HL-60 (cell line): Measurements from ENCODE around the gene SMDT1.

Source experiments
- DNase-seq, 2 experiments: peaks; one replicate each; pipeline ENCODE4 v3.0.0-alpha.2; 2010 to 2020; ENCODE audit warnings: low read depth in 1 of 2, low spot score in 1 of 2
- H3K27ac ChIP-seq: fragments of 250-450 bp; sonication (Bioruptor Pico); replicated peaks from 2 replicates; pipeline ENCODE4 v1.5.1; 2020; ENCODE audit warnings: mild to moderate bottlenecking, moderate library complexity
- H3K27me3 ChIP-seq: fragments of 250-450 bp; sonication (Bioruptor Pico); 2 replicates; pipeline ENCODE4 v1.5.1; 2021; ENCODE audit warnings: mild to moderate bottlenecking, moderate library complexity; ENCODE audit not compliant: insufficient read depth, poor library complexity, severe bottlenecking
- H3K4me3 ChIP-seq: replicated peaks from 2 replicates; pipeline ENCODE4 v1.5.1; 2011; ENCODE audit warnings: mild to moderate bottlenecking, control low read depth, low read length; ENCODE audit not compliant: insufficient read depth
- CTCF ChIP-seq: IDR thresholded peaks from one replicate; pipeline ENCODE4 v1.5.1; 2011; ENCODE audit warnings: low read length, control low read depth, inconsistent platforms; ENCODE audit not compliant: insufficient read depth
- GABPA ChIP-seq: IDR thresholded peaks from 2 replicates; pipeline ENCODE4 v1.6.1; 2012; ENCODE audit warnings: low read depth
- POLR2AphosphoS5 ChIP-seq: IDR thresholded peaks from 2 replicates; pipeline ENCODE4 v1.6.1; 2012; ENCODE audit warnings: low read depth
- REST ChIP-seq: IDR thresholded peaks from 2 replicates; pipeline ENCODE4 v1.6.1; 2012; ENCODE audit warnings: low read depth; ENCODE audit not compliant: insufficient replicate concordance
- SPI1 ChIP-seq: IDR thresholded peaks from 2 replicates; pipeline ENCODE4 v1.6.1; 2012; ENCODE audit warnings: low read depth, mild to moderate bottlenecking, borderline replicate concordance

The SMDT1 gene

GRCh38 chr22:42072606-42073330 is 6.7 kb upstream of the SMDT1 start:
- TF ChIP-seq CTCF (no peak), POLR2AphosphoS5 (no peak), REST (no peak), GABPA (no peak), SPI1 (no peak)
- DNase-seq, result no peak
- Histone ChIP-seq H3K27ac (no peak overlapping the region), H3K27me3 (no peaks in the 10 kb centered on the region), H3K4me3 (no peak overlapping the region)

- Histone ChIP-seq H3K27ac (no peak overlapping the region), H3K27me3 (no peaks in the 10 kb centered on the region), H3K4me3 (no peak overlapping the region)
- DNase-seq, result no peak
- TF ChIP-seq GABPA, result no peak
- no peak for TF ChIP-seq REST
- TF ChIP-seq POLR2AphosphoS5, result no peak
- TF ChIP-seq CTCF, result no peak
- no peak for TF ChIP-seq SPI1
These were observed 5.9 kb upstream of the SMDT1 start for GRCh38 chr22:42073621-42074041.

GRCh38 chr22:42074132-42074811 is 5.2 kb upstream of the SMDT1 start, which contains the start of gene PHETA2:
Gene PHETA2, plus strand, starts transcription at chr22:42074248. Its CDS starts 3,046 bp downstream, at chr22:42077294.
- H3K27me3 ChIP-seq, result no peaks in the 10 kb centered on the region
- H3K27ac ChIP-seq, result no peak within 1 kb of the TSS
- TF ChIP-seq POLR2AphosphoS5 (no peak), CTCF (no peak), REST (no peak), SPI1 (no peak), GABPA (no peak)
- no peak for DNase-seq
- H3K4me3 ChIP-seq, result no peak within 1 kb of the TSS
